HS-27A (cell line): ENCODE results near the gene KDR.

ENCODE experiments used
- DNase-seq: peaks from one replicate; pipeline ENCODE4 v3.0.0-alpha.2; 2012; ENCODE audit warnings: low read depth, missing footprints

The KDR gene

GRCh38 chr4:55123791-55124190 is 1.6 kb downstream of the KDR start:
- DNase-seq, result no peak

GRCh38 chr4:55122235-55122634 is 3.2 kb downstream of the KDR start:
- no peak for DNase-seq

GRCh38 chr4:55121246-55121645 is 4.1 kb downstream of the KDR start:
- DNase-seq, result no peak

- no peak for DNase-seq
These were observed 7.0 kb downstream of the KDR start for GRCh38 chr4:55118397-55118796.

GRCh38 chr4:55117511-55117910 is 7.9 kb downstream of the KDR start:
- no peak for DNase-seq

- peak; percentile 23 for DNase-seq
These were observed 8.9 kb downstream of the KDR start for GRCh38 chr4:55116450-55116849.

GRCh38 chr4:55111601-55112000 is 13.8 kb downstream of the KDR start:
- no peak for DNase-seq

GRCh38 chr4:55110131-55110530 is 15.3 kb downstream of the KDR start:
- no peak for DNase-seq

- no peak for DNase-seq
These were observed 18.3 kb downstream of the KDR start for GRCh38 chr4:55107054-55107453.

GRCh38 chr4:55103224-55103623 is 22.2 kb downstream of the KDR start:
- DNase-seq, result no peak

GRCh38 chr4:55099816-55100215 is 25.6 kb downstream of the KDR start:
- DNase-seq, result no peak

- DNase-seq, result no peak
These were observed 26.8 kb downstream of the KDR start for GRCh38 chr4:55098456-55099204.

GRCh38 chr4:55096619-55097018 is 28.8 kb downstream of the KDR start:
- no peak for DNase-seq

- DNase-seq, result no peak
These were observed 29.4 kb downstream of the KDR start for GRCh38 chr4:55096045-55096444.

- DNase-seq, result no peak
These were observed 32.9 kb downstream of the KDR start for GRCh38 chr4:55092504-55092903.

GRCh38 chr4:55089916-55090315 is 35.5 kb downstream of the KDR start:
- no peak for DNase-seq

- no peak for DNase-seq
These were observed 37.5 kb downstream of the KDR start for GRCh38 chr4:55087913-55088260.

- no peak for DNase-seq
These were observed 38.1 kb downstream of the KDR start for GRCh38 chr4:55087009-55087912.

GRCh38 chr4:55086578-55086977 is 38.8 kb downstream of the KDR start:
- no peak for DNase-seq

- DNase-seq, result no peak
These were observed 41.7 kb downstream of the KDR start for GRCh38 chr4:55083735-55084134.

GRCh38 chr4:55082756-55083155 is 42.6 kb downstream of the KDR start:
- DNase-seq, result no peak

GRCh38 chr4:55080174-55080865 is 45.1 kb downstream of the KDR start:
- no peak for DNase-seq
